Kidney epithelial cell (primary cell): ENCODE measurements around the gene ISYNA1. TPM values are rescaled to one million over a fixed set of nuclear protein-coding genes. Genes with fewer than 3 reads are reported as not detected.

Source experiments
- DNase-seq: peaks from one replicate; pipeline ENCODE4 v3.0.0-alpha.2; 2010; ENCODE audit warnings: low read depth
- H3K27me3 ChIP-seq: 2 replicates; pipeline ENCODE4 v1.6.0; 2011; ENCODE audit warnings: low read length; ENCODE audit not compliant: control insufficient read depth, insufficient read depth
- H3K36me3 ChIP-seq: 2 replicates; pipeline ENCODE4 v1.5.1; 2011; ENCODE audit warnings: low read length; ENCODE audit not compliant: control insufficient read depth, insufficient read depth
- H3K4me3 ChIP-seq: 2 replicates; pipeline ENCODE4 v1.5.1; 2011; ENCODE audit warnings: low read depth, mild to moderate bottlenecking, control low read depth, low read length
- total RNA-seq: library from RNA; depleted of rRNA; stranded (reverse); fragments of >200 nt; gene quantifications from 2 replicates; pipeline ENCODE4 v1.2.3, GENCODE V29; 2015
- TF ChIP-seq, protein P1 (sequence below): IDR thresholded peaks from 2 replicates; pipeline ENCODE4 v1.5.1; 2011; ENCODE audit warnings: mild to moderate bottlenecking, moderate library complexity, low read length, control low read depth, inconsistent platforms; ENCODE audit not compliant: insufficient read depth, poor library complexity, severe bottlenecking

The ISYNA1 gene
- total RNA-seq, 1 donor from 2014 or later = 53.9 TPM

DNA sequence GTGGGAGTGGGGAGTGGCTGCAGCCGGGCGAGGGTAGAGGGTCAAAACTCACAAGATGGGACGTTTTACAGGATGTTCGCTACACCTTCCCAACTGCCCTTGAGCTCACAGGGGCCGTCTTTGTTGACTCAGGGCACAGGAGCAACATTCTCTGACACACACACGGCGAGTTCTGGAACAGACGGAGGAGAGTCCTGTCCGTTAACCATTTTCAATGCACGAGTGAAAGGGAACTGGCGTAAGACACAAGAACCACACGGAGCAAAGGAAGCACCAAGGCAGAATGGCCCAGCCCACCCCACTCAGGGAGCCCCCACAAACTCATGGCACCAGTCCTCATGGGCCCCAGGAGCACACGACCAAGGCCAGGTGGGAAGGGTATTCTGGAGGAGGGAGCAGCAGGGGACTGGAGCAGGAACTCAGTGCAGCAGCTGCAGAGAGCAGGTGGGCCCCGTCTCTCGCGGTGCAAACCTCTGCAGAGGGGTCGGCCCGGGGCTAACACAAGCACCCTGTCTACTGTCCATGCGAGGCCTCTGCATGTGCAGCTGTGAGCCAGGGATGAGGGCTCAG, 37.9 kb upstream of the ISYNA1 start:
- Histone ChIP-seq H3K27me3 (no peaks in the 10 kb centered on the region), H3K4me3 (no peak overlapping the region), H3K36me3 (no peaks in the 10 kb centered on the region)
- TF ChIP-seq, protein P1, sequence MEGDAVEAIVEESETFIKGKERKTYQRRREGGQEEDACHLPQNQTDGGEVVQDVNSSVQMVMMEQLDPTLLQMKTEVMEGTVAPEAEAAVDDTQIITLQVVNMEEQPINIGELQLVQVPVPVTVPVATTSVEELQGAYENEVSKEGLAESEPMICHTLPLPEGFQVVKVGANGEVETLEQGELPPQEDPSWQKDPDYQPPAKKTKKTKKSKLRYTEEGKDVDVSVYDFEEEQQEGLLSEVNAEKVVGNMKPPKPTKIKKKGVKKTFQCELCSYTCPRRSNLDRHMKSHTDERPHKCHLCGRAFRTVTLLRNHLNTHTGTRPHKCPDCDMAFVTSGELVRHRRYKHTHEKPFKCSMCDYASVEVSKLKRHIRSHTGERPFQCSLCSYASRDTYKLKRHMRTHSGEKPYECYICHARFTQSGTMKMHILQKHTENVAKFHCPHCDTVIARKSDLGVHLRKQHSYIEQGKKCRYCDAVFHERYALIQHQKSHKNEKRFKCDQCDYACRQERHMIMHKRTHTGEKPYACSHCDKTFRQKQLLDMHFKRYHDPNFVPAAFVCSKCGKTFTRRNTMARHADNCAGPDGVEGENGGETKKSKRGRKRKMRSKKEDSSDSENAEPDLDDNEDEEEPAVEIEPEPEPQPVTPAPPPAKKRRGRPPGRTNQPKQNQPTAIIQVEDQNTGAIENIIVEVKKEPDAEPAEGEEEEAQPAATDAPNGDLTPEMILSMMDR = no peak
- no peak for DNase-seq

DNA sequence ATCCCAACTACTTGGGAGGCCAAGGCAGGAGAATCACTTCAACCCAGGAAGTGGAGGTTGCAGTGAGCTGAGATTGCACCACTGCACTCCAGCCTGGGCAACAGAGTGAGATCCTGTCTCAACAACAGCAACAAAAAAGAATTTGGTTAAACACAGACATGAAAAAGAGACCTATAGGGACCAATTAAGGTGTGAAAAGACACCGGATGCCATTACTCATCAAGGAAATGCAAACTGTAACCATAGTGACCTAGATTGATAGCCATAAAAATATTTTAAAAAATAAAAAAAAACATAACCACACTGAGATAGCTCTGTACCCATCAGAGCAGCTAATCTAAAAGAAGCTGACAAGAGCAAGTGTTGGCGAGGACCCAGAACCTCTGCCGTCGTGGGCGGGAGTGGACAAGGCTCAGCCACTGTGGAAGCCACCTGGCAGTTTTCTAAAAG, 37.1 kb upstream of the ISYNA1 start:
- Histone ChIP-seq H3K36me3 (no peaks in the 10 kb centered on the region), H3K27me3 (no peaks in the 10 kb centered on the region), H3K4me3 (no peak overlapping the region)
- DNase-seq = no peak
- TF ChIP-seq, protein P1 = no peak

DNA sequence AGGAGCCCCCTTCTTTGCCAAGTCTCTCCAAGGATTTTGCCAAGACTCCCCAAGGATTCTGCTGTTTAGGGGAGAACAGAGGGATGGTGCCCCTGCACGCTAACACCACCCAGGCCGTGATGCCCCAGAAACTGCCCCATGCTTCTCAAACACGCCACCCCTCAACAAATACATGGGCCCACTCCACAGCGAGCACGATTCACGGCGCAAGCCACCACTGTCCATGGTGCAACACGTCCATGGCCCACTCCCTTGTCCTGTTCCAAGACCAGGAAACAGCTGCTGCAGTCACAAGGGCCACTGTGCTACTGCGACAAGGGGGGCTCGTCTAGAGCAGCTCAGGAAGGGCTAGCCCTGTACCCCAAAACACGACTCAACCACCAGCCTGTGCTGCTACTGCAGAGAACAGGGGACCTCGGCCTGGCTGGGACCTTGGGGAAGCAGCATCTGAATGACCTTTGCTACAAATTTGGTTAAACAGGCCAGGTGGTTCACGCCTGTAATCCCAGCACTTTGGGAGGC, 36.5 kb upstream of the ISYNA1 start:
- TF ChIP-seq, protein P1 = no peak
- no peak for DNase-seq
- H3K27me3 ChIP-seq = no peaks in the 10 kb centered on the region

DNA sequence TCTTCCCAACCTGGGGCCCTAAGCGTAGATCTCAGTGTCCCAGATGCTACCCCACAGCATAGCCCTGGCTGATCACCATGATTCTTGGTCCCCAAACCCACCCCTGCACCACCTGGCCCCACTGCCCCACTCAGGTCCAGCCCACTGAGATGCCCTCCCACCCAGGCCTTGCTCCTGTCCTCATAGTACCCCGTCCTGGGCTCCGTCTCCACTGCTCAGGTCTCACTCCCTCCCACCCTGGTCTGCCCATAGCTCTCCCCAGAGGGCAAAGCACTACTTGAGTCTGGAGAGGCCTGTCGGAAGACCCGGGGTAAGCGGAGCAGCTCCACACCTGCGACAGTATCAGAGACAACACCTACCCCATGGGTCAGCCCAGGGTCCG, 35.8 kb upstream of the ISYNA1 start:
- H3K36me3 ChIP-seq = no peaks in the 10 kb centered on the region
- no peak for DNase-seq
- TF ChIP-seq, protein P1 = no peak
- no peaks in the 10 kb centered on the region for H3K27me3 ChIP-seq
- no peak overlapping the region for H3K4me3 ChIP-seq

More for the DNA sequence above, 36.5 kb upstream of the ISYNA1 start:
- no peaks in the 10 kb centered on the region for H3K36me3 ChIP-seq
- no peak overlapping the region for H3K4me3 ChIP-seq

DNA sequence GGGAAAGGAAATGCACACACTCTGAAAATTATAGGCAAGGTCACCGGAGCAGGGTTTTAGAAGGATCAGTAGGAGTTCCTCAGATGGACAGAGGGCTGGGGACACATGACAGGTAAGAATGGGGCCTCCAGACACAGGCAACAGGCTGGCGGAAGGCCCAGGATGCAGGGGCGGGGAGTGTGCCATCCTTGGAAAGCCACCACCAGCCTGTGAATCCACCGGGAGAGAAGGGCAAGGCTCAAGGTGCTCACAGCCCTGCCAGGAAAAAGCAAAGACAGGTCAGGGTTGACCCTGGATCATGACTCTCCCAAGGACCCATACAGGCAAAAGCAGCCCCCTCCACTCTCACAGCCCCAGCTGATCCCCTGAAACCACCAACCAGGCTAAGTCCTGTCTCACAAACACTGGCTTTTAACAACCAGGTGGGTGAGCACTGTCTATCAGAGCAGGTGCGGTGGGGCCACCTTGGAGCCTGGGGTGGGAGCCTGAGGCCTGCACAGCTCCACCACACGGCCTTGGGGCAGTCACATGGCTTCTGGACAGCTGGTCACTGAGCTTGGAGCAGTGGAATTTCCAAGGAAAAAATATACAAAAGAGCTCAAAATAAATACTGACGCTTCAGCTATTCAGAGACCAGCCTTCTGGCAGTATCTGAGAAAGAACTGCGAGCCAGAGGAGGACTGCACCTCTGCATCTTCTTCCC, 35.2 kb upstream of the ISYNA1 start:
- no peak overlapping the region for H3K4me3 ChIP-seq
- no peak for DNase-seq
- H3K36me3 ChIP-seq = no peaks in the 10 kb centered on the region
- TF ChIP-seq, protein P1 = no peak
- no peaks in the 10 kb centered on the region for H3K27me3 ChIP-seq
